Fibroblast of skin of right biceps (primary cell): ENCODE measurements around the gene KCNK18.
"Not testable (repeated sequence)": the region's sequence is repeated elsewhere in the genome, so short reads cannot be mapped to it uniquely, and the experiment has no call there.

Experiments used
- DNase-seq: peaks from one replicate; pipeline ENCODE4 v3.0.0-alpha.2; 2013

KCNK18 gene

DNA sequence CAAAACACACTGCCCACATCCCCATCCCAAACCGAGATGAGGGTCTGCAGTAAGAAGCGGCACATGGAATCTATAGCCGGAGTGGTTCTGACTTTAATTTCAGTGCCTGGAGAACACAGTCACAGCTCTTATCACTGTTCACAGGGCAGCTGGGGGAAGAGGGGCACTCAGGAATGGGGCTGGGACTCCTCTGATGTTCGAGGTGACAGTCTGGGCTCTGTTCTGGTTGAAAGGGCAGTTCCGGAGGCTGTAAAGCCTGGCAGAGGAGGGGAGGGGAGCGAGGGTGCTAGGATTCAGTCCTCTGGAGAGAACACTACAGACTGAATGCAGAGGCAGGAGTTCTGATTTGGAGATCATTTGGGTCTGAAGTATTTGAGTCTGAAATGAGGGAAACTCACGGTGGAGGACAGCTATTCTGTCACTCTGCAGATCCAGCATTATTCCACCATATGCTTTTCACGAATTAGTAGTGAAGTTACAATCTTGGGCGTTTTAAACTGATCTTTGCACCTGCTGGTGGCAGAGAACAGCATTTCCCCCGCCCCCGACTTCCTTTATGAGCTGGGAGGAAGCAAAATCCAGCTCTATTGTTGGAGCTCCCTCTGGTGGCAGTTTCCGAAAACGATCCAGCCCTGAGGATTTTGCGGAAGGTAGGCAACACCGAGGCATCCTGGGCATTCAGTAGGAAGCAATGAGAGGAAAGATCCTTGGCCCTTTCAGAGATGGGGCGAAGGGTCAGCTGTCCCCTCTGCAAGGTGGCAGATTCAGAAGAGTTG lies 22.7 kb upstream of the KCNK18 start:
- DNase-seq: peak; percentile 67

DNA sequence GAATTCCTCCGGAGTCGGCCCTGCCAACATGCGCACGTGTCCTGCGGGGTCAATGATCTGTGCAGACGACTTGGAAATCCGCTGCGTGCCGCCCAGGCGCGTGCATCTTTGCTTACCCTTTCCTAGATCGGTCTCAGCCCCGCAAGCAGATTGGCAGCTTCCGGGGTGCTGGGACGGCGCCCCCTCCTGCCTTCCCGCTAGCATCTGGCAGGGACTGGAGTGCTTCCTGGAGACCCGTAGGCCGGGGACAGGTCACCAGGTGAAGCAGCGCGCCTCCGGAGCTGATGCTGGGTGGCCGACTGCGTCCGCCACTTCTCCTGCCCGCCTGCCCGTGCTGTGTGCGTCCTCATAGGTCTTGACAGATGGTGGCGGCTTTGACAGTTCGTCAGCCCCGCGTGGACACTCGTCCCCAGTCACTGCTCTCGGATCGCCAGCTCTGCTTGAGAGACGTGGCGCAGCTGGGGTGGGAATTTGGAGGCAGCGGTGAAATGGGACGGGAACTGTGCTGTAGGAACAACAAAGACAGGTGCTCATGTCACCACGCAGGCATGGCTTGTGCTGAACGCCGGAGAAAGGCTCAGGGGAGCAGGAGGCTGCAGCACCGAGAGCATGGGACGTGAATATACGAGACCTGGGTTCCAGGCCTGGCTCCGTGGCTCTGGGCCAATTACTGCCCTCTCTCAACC lies 21.9 kb upstream of the KCNK18 start:
- DNase-seq: no peak

DNA sequence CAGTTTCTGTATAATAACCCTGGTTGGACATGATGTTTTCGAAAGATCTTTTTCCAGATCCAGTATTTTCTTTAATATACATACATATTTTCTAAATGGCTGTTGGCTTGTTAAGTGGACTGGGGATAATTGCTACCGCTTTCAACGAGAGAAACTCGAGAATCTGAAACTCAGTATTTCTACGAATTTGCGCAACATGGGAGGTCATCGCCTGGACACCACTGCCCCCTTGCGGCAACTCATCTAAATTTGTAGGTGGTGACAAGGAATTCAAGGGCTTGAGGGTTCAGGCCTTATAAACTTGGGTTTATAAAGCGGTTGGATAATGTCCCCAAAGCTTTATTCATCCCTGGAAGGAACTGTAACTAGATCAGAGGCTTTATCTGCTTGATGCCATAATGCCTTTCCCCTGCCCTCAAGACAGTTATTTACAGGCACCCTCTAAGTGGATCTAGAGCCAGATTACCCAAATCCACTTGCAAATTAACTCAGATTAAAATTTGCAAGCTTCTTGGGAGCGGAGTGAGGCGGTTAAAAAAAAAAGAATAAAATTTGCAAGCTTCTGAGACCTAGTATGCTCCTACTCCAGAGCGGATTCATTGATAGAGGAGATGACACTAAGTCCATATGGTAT lies 21.3 kb upstream of the KCNK18 start:
- peak; percentile 62 for DNase-seq

DNA sequence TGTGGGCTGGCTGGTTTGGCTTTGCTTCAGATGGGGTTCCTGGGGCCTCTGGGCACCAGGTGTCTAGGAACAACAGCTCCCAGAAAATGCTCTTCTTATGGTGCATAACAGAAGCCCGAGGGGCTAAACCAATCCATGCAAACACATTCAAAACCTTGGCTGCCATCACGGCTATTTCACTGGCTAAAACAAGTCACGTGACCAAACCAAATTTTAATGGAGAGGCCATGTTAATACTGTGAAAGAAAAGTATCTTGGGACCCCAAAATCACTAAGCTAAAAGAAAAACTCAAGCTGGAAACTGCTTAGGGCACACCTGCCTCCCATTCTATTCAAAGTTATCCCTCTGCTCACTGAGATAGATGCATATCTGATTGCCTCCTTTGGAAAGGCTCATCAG lies 19.1 kb upstream of the KCNK18 start:
- DNase-seq: no peak

DNA sequence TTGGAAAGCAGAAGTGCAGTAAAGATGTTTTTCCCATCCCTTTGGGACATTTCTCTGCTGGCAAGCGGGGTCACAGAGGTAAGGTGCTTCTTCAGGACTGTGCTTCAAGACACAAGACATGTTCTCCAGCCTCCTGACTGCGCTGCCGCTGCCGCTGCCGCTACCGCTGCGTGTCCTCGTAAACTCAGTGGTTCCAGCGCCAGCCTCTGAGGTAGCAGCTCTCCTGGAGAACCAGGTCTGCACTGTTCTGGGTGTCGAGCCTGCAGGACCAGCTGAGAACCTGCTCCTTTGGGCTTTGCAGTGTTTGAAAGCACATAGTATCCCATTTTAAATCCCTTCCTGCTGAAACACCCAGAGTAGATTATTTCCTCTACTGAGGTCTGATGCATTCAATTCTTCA lies 13.0 kb upstream of the KCNK18 start:
- DNase-seq: no peak

DNA sequence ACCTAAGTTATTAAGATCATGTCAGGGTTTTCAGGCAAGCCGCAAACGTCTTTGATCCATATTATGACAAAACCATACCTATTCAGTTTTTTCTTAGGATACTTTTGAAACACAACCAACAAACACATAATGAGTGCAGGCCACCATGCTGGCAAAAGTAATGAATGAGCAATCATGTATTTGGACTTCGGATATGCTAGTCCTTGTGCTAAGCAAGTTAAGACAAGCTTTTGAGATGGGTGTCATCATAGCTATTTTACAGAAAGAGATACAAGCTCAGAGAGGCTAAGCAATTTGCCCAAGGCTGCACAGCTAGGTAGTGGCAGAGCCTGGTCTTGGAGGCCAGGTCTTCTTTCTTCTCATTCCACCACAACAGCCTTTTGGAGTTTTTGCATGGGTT lies 12.5 kb upstream of the KCNK18 start:
- no peak for DNase-seq

DNA sequence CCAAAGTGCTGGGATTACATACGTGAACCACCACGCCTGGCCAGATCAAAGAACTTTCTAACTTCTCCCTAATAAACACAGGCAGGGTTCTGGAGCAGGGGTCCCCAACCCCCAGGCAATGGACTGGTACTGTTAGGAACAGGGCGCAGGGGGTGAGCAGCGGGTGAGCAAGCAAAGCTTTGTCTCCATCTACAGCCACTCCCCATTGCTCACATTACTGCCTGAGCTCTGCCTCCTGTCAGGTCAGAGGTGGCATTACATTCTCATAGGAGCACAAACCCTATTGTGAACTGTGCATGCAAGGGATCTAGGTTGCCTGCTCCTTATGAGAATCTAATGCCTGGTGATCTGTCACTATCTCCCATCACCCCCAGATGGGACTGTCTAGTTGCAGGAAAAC lies 11.5 kb upstream of the KCNK18 start:
- DNase-seq: not testable (repeated sequence)

DNA sequence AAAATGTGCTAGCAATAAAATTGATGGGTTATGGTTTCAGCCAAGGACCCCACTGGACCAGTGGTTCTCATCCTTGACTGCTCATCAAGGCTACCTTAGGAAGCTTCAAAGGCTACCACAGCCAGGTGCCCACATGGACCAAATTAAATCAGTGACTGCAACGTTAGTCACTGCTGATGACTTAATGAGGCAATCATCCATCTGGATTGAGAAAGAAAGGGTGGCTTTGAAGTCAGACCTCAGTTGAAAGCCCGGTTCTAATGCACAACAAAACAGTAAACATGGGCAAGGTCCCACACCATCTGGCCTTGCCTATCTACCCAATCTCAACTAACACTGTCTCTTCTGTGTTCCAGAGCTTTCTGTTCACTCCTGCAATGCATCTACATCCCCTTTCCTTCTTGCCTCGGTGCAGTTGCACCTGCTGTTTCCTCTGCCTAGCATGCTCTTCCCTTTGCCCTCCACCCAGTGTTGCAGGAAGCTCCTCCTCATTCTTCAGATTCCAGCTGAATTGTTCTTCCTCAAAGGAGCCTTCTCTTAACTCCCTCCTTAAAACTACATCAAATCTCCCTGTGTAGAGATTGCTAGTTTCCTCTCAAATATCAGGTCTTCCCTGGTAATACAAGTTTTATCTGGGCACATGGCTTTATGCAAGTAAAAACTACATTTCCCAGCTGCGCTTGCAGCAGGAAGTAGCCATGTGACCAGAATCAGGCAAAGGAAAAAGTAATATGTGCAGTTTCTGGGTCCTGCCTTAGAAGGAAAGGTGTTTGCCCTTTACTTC lies 10.3 kb upstream of the KCNK18 start:
- DNase-seq: peak; percentile 14

DNA sequence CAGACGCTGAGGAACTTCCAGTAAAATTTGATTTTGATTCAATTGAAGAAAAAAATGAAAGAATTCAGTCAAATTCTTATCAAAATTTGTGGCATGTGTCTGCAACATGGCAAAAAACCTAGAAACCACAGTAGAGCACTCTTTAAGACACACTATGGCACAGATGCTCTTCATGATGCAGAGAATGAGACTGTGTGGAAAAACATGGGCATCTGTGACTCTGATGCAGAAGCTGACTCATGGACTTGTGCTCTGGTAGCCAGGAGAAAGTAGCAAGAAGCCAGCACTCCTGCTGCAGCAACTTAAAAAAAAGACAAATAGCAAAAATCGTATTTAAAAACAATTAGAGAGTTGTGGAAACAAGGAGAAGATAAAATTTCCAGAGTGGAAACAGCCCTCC lies 8.9 kb upstream of the KCNK18 start:
- DNase-seq: no peak

DNA sequence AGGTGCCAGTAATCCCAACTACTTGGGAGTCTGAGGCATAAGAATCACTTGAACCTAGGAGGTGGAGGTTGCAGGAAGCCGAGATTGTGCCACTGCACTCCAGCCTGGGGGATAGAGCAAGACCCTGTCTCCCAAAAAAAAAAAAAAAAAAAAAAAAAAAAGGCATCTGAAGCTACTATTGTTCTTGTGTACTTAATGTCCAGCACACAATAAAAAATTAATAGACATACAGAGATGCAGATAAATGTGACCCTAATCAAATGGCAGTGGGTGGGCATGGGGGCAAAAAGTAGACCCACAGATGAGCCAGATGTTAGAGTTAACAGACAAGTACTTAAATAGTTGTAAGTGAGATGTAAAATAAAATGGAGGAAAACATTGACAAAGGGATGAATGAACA lies 7.7 kb upstream of the KCNK18 start:
- no peak for DNase-seq

DNA sequence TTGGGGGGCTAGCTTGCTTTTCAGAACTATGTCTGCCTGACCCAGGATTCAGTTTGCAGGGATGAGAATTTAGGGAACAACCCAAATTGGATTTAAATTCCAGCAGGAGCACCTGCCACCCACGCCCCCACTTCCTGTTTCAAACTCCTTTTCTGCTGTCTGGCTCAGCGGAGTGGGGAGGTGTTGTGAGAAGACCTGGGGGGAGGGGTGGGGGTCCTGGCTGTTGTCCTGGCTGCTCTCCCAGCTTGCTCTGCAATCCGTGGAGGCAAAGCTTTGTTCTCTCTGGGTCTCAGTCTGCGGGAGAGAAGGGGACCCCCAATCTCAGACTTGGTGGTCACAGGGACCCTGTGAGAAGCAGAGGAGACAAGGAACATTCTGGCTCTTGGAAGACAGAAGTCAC lies 799 bp downstream of the KCNK18 start:
- no peak for DNase-seq

DNA sequence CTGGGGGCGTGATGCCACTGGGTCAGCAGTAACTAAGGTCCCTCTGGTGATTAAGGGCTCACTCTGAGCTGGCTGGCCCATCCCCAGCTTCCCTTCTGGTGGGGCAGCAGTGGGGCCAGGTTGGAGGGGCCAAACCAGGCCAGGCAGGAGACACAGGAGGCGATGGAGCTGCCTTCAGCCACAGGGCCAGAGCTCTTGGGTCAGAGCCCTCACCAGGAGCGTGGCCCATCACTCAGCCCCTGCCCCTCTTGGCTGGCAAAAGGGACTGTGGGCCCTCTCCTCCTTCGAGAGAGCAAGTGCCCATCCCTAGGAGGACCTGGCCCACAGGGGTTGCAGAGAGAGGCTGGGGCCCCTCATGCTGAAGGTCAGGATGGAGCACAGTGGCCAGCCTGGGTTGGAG lies 4.5 kb downstream of the KCNK18 start:
- DNase-seq: no peak

DNA sequence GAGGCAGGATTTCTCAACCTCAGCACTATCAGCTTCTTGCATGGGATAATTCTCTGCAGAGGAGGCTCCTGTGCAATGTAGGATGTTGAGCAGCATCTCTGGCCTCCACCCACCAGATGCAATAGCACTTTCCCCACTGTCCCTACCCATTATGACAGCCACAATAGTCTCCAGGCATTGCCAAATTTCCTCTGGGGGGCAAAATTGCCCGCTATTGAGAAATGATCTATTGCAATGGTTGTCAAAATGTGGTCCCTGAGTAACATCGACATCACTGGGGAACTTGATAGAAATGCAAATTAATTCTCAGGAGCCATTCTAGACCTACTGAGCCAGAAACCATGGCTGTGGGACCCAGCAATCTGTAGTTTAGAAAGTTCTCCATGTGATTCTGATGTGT lies 7.0 kb downstream of the KCNK18 start:
- DNase-seq: no peak

DNA sequence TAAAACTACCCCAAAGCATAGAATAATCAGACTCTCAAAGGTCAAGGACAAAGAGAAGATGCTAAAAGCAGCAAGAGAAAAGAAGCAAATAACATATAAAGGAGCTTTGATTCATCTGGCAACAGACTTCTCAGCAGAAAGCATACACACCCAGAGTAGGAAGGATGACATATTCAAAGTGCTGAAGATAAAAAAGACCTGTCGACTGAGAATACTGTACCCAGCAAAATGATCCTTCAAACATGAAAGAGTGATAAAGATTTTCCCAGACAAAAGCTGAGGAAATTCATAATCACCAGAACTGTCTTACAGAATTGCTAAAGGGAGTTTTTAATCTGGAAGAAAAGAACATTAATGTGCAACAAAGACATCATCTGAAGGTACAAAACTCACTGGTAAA lies 14.9 kb downstream of the KCNK18 start:
- DNase-seq: no peak

DNA sequence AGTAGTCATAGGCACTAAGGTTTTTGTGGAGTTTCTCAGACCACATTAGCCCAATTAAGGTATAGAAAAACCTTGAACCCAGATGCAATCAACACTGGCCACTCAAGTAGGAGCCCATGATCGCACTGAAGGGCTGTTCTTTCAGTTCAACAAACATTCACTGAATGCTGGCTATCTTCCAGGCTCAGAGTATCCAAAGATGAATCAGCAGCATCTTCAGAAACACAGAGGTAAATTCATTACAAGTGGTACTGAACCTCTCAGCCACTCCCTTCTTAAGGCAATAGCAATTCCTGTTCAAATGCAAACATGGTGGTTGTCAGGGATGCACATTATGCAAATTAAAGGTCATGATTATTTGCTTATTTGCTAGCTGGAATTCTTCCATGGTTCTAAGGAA lies 17.1 kb downstream of the KCNK18 start:
- DNase-seq: peak; percentile 14

DNA sequence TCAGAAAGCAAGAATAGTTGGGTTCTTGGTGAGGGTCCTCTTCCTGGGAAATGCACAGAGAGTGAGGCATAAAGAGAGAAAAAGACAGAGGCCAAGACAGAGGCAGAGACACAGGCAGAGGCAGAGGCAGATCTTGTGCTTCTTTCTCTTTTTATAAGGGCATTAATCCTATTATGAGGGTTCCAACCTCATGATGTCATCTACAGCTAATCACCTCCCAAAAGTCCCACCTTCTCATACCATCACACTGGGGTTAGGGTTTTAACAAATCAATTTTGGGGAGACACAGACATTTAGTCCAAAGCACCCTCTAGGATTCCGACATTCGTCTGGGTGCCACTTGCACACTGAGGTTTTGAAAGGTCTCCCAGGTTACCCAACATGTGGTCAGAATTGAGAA lies 17.8 kb downstream of the KCNK18 start:
- no peak for DNase-seq

DNA sequence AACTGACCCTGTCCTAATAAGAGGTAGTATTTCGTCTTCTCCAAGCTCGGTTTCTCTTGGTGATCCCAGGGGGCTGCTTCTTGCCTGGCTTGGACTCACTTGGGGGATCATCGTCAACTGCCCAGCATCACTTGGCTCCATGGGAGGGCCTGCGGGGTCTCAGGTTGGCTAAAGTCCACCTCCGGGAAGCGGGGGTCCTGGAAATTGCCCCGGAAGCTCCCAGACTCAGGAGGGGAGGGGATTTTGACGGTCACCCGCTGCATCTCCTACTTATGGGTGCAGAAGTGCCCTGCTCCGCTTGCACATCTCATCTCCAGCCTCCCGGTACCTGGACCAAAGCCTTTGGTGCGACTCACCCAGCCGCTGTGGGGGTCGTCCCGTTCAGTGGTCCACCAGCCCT lies 18.7 kb downstream of the KCNK18 start:
- DNase-seq: no peak

DNA sequence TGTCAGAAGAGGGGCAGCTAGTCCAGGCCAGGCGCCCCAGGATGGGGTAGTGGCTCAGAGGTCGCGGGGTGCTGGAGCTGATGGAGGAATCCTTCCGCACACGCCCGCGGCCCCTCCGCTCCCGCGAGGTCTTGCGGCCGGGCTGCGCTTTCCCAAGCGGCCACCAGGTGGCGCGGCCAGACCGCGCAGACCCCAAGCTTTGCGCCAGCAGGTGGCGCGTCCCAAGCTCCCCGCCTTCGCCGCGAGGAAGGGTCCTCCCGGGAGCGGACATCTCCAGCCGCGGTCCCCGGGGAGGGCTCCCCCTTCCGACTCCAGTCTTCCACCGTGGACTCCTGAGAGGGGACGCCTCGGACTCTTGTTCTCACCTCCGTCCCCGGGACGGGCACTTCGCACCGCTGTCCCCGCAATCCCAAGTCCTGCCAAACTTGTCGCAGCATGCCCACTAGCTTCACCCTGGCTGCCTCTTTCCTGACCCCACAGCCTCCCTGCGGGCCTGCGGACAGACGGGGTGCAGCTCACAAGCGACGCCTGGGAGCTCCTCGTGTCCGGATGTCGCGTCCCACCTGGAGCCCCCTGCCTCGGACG lies 19.4 kb downstream of the KCNK18 start:
- DNase-seq: peak; percentile 58

DNA sequence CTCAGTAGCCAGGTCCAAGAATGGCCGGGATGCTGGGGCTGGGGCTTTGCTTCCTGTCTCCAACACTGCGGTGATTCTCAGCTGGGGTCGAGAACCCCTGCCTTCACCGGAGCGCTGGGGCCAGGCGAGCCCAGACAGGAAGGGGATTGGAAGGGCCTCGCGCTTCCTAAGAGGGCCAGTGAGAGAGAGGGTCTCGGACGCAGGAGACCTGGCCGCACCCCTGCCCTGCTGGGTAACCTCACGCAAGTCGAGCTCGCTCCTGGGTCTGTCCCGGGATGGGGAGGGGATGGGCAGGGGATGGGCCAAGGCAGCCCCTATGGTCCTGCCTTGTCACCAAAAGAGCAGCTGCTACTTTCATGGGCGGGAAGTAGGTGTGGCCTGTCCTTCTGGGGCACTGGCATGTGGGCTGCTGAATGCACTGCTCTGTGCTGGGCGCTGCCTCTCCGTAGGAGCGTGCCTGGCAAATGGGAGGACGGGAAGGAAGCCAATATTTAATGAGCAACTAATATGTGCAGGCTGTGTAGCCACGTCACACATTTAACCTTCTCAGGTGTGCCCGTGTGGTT lies 20.0 kb downstream of the KCNK18 start:
- peak; percentile 6 for DNase-seq

DNA sequence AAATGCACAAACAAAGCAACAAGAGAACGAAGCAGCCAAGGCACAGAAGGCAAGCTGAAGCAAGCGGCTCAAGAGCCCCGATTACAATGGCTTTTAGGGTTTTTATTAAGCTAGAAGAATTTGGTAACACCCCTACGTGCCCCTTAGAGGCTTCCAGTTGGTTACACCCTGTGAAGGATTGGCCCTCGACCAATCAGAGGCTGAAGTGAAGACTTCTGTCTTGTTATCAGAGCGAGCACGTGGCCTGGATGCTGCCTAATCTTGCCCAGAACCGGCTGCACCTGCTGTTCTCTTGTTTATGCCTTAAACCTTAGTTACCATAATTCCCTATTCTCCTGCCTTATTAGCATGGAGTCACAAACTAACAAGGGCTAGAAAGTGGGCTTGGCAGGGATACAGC lies 21.4 kb downstream of the KCNK18 start:
- no peak for DNase-seq

DNA sequence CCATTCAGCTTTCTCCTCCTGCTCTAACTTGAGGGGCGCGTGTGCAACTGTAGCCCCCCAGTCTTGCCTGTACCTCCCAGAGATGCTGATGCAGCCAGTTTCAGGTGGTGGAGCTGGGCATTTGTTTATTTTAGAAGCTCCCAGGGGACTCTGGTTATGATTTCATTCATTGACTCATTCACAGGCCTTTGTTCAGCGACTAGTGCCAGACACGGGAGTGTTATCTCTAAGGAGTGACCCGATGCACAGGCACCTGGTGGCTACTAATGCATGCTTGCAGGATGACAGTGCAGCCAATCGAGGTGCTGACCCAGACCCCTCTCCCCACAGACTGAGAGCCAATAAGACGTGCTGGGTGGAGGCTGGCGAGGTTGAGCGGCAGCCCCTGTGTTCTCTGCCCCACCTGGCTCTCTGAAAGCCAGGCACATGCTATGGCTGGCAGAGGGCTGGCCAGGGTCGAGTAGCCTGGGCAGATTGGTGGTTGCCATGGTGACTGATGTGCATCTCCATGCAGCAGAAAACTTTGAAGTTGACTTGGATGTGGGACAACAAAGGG lies 23.9 kb downstream of the KCNK18 start:
- peak; percentile 26 for DNase-seq

DNA sequence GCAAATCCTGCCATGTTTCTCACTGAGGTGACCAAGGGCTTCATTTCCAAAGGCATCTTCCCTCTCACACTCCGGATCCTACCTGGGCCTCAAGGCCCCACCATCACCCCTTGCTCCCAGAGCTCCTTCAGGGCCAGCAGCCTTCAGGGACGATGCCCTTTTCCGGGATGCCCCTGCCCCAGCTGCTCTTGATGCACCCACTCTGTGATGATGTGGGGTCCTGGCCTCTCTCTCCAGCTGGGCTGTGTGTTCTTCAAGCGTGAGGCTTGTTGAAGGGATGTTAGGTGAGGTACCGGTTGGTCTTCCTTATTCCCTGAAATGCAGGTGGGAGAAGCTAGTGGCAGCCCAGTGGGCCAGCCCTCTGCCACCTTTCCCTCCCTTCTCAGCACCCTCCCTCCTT lies 25.3 kb downstream of the KCNK18 start:
- DNase-seq: no peak
